Thyroid gland (tissue), 4 donors: Measurements from ENCODE around the gene GNG13. TPM values are rescaled to one million over a fixed set of nuclear protein-coding genes. Genes with fewer than 3 reads are reported as not detected.

ENCODE experiments used
- DNase-seq, 2 donors: peaks; one replicate each; pipeline ENCODE4 v3.0.0-alpha.2; 2019
- H3K27ac ChIP-seq, 3 donors: fragments of 200-600 bp; sonication (generic); 1 replicate in 2 of 3; 2 replicates in 1 of 3; pipeline ENCODE4 v1.5.1; 2016 to 2019; ENCODE audit warnings: mild to moderate bottlenecking in 1 of 3, moderate library complexity in 1 of 3
- H3K27me3 ChIP-seq: fragments of 200-600 bp; sonication (generic); one replicate; pipeline ENCODE4 v1.5.1; 2019
- H3K36me3 ChIP-seq, 2 donors: fragments of 200-600 bp; sonication (generic); one replicate each; pipeline ENCODE4 v1.5.1; 2016 to 2019
- H3K4me1 ChIP-seq, 2 donors: fragments of 200-600 bp; sonication (generic); one replicate each; pipeline ENCODE4 v1.5.1; 2017 to 2019
- H3K4me3 ChIP-seq, 3 donors: fragments of 200-600 bp; sonication (generic); replicated peaks in 1 of 3; 1 replicate in 2 of 3; 2 replicates in 1 of 3; pipeline ENCODE4 v1.5.1; 2016; ENCODE audit warnings: mild to moderate bottlenecking in 1 of 3
- H3K9me3 ChIP-seq: fragments of 200-600 bp; sonication (generic); one replicate; pipeline ENCODE4 v1.5.1; 2017
- CTCF ChIP-seq, 6 experiments: fragments of 200-600 bp in 3 of 6; fragments of 450-650 bp in 3 of 6; sonication (generic) in 3 of 6; IDR thresholded peaks; one replicate each; pipeline ENCODE4 v1.5.1; 2016 to 2019; ENCODE audit warnings: antibody characterized with exemption in 6 of 6, mild to moderate bottlenecking in 2 of 6, inconsistent platforms in 1 of 6, moderate library complexity in 1 of 6
- POLR2A ChIP-seq, 2 donors: fragments of 450-650 bp; IDR thresholded peaks; one replicate each; pipeline ENCODE4 v1.6.1; 2017; ENCODE audit warnings: antibody characterized with exemption in 2 of 2, mild to moderate bottlenecking in 2 of 2, moderate library complexity in 1 of 2
- WGBS, 2 donors: methylation state at CpG; one replicate each; pipeline ENCODE4 v1.1.5; 2017; 5-methylcytosine and 5-hydroxymethylcytosine counted together
- intact Hi-C: fragments of 100-400 bp; cut with DNase I; formaldehyde crosslinking; loops from one replicate; pipeline ENCODE4 v1.15.1; 2023
- total RNA-seq, 4 donors: library from RNA; depleted of rRNA; stranded (reverse); fragments of >200 nt; gene quantifications; one replicate each; pipeline ENCODE4 v1.2.3, GENCODE V29; 2016

Gene GNG13
- total RNA-seq, 4 donors from 2014 or later = not detected

GRCh38 chr16:764848-765487 lies 35.6 kb downstream of the GNG13 start:
- Histone ChIP-seq H3K4me1 (peaks cover 0 to 2% of the 10 kb centered on the region in 2 donors), H3K9me3 (no peaks in the 10 kb centered on the region), H3K4me3 (no peak overlapping the region), H3K27me3 (no peaks in the 10 kb centered on the region), H3K36me3 (no peaks in the 10 kb centered on the region), H3K27ac (no peak overlapping the region)
- TF ChIP-seq CTCF (IDR thresholded peaks at IDR 0.05) = no peak
- TF ChIP-seq POLR2A (IDR thresholded peaks at IDR 0.05) = no peak
- no peak for DNase-seq
- intact Hi-C loops = no loop called here
- 81 to 85% methylated on average over 11 to 28 of the region's 38 CpGs for WGBS, 2 donors

- peaks cover 3 to 5% of the 10 kb centered on the region in 2 donors for H3K4me1 ChIP-seq
- intact Hi-C loops = no loop called here
- H3K27me3 ChIP-seq = no peaks in the 10 kb centered on the region
- TF ChIP-seq POLR2A (IDR thresholded peaks at IDR 0.05) (no peak), CTCF (IDR thresholded peaks at IDR 0.05) (no peak)
- no peak for DNase-seq
- H3K27ac ChIP-seq = no peak overlapping the region
- H3K36me3 ChIP-seq = no peaks in the 10 kb centered on the region
- no peaks in the 10 kb centered on the region for H3K9me3 ChIP-seq
- no peak overlapping the region for H3K4me3 ChIP-seq
- 64 to 91% methylated on average over 6 to 13 of the region's 20 CpGs for WGBS, 2 donors
Observed at GRCh38 chr16:764184-764750, 36.3 kb downstream of the GNG13 start.

GRCh38 chr16:763369-764183 lies 37.0 kb downstream of the GNG13 start:
- intact Hi-C loops = no loop called here
- no peak for DNase-seq
- Histone ChIP-seq H3K4me1 (peaks cover 4 to 5% of the 10 kb centered on the region in 2 donors), H3K9me3 (no peaks in the 10 kb centered on the region), H3K4me3 (no peak overlapping the region), H3K27ac (no peak overlapping the region), H3K36me3 (no peaks in the 10 kb centered on the region), H3K27me3 (no peaks in the 10 kb centered on the region)
- 67 to 69% methylated on average over 6 to 16 of the region's 21 CpGs for WGBS, 2 donors
- no peak for TF ChIP-seq CTCF (IDR thresholded peaks at IDR 0.05)
- TF ChIP-seq POLR2A (IDR thresholded peaks at IDR 0.05) = no peak

GRCh38 chr16:762595-763268 lies 37.8 kb downstream of the GNG13 start:
- Histone ChIP-seq H3K27me3 (no peaks in the 10 kb centered on the region), H3K9me3 (no peaks in the 10 kb centered on the region), H3K27ac (no peak overlapping the region), H3K4me3 (no peak overlapping the region), H3K4me1 (peaks cover 4 to 5% of the 10 kb centered on the region in 2 donors), H3K36me3 (no peaks in the 10 kb centered on the region)
- intact Hi-C loops = no loop called here
- TF ChIP-seq POLR2A (IDR thresholded peaks at IDR 0.05) (no peak), CTCF (IDR thresholded peaks at IDR 0.05) (no peak)
- no peak for DNase-seq
- 61 to 90% methylated on average over 2 to 6 of the region's 17 CpGs for WGBS, 2 donors
